ENCODE results near the gene ZNF776. TPM values are rescaled to one million over a fixed set of nuclear protein-coding genes. Genes with fewer than 3 reads are reported as not detected.
A peak's percentile ranks its signal among the peaks of the same experiment; 100 is the strongest.

The ZNF776 gene
- total RNA-seq, 1 donor from 2014 or later: 8.8 TPM

DNA sequence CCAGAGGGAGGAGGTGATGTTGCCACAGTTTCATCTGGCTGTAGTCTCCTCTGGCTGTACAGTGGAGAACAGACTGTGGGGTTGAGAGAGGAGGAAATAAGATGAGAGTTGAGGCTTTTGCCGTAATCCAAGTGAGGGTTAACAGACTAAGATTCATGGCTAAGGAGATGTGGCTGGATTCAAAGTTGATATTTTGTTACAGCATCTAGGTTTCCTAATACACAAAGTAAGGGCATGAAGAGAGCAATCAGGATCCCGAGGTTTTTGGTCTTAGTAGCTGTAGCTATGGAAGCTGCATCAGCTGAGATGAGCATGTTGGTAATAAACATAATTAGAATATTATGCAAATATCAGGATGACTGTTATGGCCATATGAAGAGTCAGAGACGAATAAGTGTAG lies 1.4 kb downstream of the ZNF776 start:
- peaks cover 64% of the 10 kb centered on the region for H3K9me3 Mint-ChIP-seq
- intact Hi-C loops (cut with micrococcal nuclease): loop anchor here (5.0 to 10.0 kb wide), 2 partner anchors 116 to 407 kb away; partner anchors contain the start of genes ZNF211 and ZNF329
- H3K27ac Mint-ChIP-seq: no peak overlapping the region
- H3K27me3 Mint-ChIP-seq (ENCODE audit: low read depth): no peaks in the 10 kb centered on the region
- H3K4me1 Mint-ChIP-seq (ENCODE audit: low read depth): peaks cover 6% of the 10 kb centered on the region
- H3K4me3 Mint-ChIP-seq (ENCODE audit: low read depth): peak overlapping the region; percentile 97
- H3K36me3 Mint-ChIP-seq (ENCODE audit: low read depth): peaks cover 67% of the 10 kb centered on the region
- DNase-seq (ENCODE audit: low spot score): no peak

DNA sequence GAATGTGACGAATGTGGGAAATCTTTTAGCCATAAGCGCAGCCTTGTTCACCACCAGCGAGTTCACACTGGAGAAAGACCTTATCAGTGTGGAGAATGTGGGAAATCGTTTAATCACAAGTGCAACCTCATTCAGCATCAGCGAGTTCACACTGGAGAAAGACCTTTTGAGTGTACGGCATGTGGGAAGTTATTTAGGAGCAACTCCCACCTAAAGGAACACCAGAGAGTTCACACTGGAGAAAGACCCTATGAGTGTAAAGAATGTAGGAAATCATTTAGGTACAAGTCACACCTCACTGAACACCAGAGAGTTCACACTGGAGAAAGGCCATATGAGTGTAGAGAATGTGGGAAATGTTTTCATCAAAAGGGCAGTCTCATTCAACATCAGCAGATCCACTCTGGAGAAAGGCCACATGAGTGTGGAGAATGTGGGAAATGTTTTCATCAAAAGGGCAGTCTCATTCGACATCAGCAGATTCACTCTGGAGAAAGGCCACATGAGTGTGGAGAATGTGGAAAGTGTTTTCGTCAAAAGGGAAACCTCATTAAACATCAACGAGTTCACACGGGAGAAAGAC lies 7.6 kb downstream of the ZNF776 start:
- H3K4me1 Mint-ChIP-seq (ENCODE audit: low read depth): no peaks in the 10 kb centered on the region
- H3K27ac Mint-ChIP-seq: no peak overlapping the region
- no peaks in the 10 kb centered on the region for H3K27me3 Mint-ChIP-seq (ENCODE audit: low read depth)
- intact Hi-C loops (cut with micrococcal nuclease): no loop called here
- H3K4me3 Mint-ChIP-seq (ENCODE audit: low read depth): no peak overlapping the region
- no peak for DNase-seq (ENCODE audit: low spot score)
- H3K36me3 Mint-ChIP-seq (ENCODE audit: low read depth): peaks cover 99% of the 10 kb centered on the region
- H3K9me3 Mint-ChIP-seq: peaks cover 91% of the 10 kb centered on the region

DNA sequence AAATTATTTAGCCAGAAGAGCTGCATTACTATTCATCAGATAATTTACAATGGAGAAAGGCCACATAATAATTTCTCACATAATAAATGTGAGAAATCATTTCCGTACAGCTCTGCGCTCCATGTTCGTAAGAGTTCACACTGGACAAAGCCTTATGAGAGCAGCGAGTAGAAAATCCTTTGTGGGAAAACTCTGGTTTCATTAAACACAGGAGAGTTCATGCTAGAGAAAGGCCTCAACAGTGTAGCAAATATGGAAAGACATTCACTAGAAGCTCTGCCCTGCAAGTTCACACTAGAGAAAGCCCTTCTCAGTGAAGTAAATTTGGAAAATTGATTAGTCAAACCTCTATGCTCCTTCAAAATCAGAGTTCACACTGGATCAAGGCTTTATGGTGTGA lies 8.4 kb downstream of the ZNF776 start:
- intact Hi-C loops (cut with micrococcal nuclease): no loop called here
- Mint-ChIP-seq H3K27me3 (ENCODE audit: low read depth) (no peaks in the 10 kb centered on the region), H3K4me1 (ENCODE audit: low read depth) (no peaks in the 10 kb centered on the region), H3K27ac (no peak overlapping the region), H3K4me3 (ENCODE audit: low read depth) (no peak overlapping the region), H3K36me3 (ENCODE audit: low read depth) (peaks cover 98% of the 10 kb centered on the region), H3K9me3 (peaks cover 90% of the 10 kb centered on the region)
- DNase-seq (ENCODE audit: low spot score): no peak

DNA sequence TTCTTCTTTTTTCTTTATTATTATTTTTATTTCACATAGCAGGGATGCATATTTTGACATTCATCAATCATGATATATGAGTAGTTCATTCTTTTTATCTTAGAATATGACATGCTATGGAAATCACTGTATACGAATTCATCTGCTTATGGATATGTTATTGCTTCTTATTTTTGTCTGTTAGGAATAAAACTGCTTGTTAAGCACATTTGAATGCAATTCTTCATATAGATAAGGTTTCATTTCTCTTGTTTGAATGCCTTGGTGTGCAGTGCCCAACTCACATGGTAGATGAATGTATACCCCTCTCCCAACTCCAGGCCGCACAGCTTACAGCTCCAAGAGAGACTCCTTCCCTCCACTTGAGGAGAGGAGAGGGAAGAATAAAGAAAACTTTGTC lies 11.3 kb downstream of the ZNF776 start:
- Mint-ChIP-seq H3K36me3 (ENCODE audit: low read depth) (peaks cover 86% of the 10 kb centered on the region), H3K27ac (no peak overlapping the region), H3K9me3 (peaks cover 82% of the 10 kb centered on the region), H3K27me3 (ENCODE audit: low read depth) (no peaks in the 10 kb centered on the region), H3K4me3 (ENCODE audit: low read depth) (no peak overlapping the region), H3K4me1 (ENCODE audit: low read depth) (no peaks in the 10 kb centered on the region)
- intact Hi-C loops (cut with micrococcal nuclease): no loop called here
- DNase-seq (ENCODE audit: low spot score): no peak

DNA sequence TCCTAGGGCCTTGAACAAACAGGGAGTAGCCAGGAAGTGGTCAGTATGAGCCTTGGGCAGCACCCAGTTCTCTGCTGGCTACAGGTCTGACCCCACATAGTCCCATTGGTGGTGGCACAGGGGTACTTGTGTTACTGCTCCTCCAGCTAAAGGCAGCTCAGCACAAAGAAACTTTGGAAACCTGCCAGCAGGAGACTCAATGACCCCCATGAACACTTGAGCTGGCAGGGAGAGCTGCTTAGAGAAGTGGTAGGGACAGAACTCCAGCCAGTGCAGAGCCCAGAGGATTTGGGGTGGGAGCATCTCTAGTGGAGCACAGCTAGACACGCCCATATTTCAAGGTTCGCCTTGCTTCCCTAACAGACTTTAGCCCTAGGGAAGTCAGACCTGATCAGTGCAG lies 12.5 kb downstream of the ZNF776 start:
- Mint-ChIP-seq H3K27ac (no peak overlapping the region), H3K27me3 (ENCODE audit: low read depth) (no peaks in the 10 kb centered on the region), H3K36me3 (ENCODE audit: low read depth) (peaks cover 83% of the 10 kb centered on the region), H3K9me3 (peaks cover 75% of the 10 kb centered on the region), H3K4me1 (ENCODE audit: low read depth) (no peaks in the 10 kb centered on the region), H3K4me3 (ENCODE audit: low read depth) (no peak overlapping the region)
- no peak for DNase-seq (ENCODE audit: low spot score)
- intact Hi-C loops (cut with micrococcal nuclease): no loop called here

- intact Hi-C loops (cut with micrococcal nuclease): loop anchor here (1.0 to 2.0 kb wide), 3 partner anchors 23 to 45 kb away; partner anchors contain the start of genes ZNF552, ZNF671 and ZNF776
- Mint-ChIP-seq H3K9me3 (peaks cover 64% of the 10 kb centered on the region), H3K27me3 (ENCODE audit: low read depth) (no peaks in the 10 kb centered on the region), H3K36me3 (ENCODE audit: low read depth) (peaks cover 63% of the 10 kb centered on the region), H3K4me1 (ENCODE audit: low read depth) (peaks cover 8% of the 10 kb centered on the region), H3K4me3 (ENCODE audit: low read depth) (peak within 1 kb of the TSS; percentile 89), H3K27ac (peak within 1 kb of the TSS; percentile 85)
- peak; percentile 82 for DNase-seq (ENCODE audit: low spot score)
These were observed 22.9 kb downstream of the ZNF776 start, which contains the start of gene ZNF586 for GRCh38 chr19:57769345-57770131. Gene ZNF586, plus strand, starts transcription at chr19:57769676. Its CDS starts 167 bp downstream, at chr19:57769843.

GRCh38 chr19:57771417-57771816 lies 24.8 kb downstream of the ZNF776 start:
- Mint-ChIP-seq H3K27me3 (ENCODE audit: low read depth) (no peaks in the 10 kb centered on the region), H3K4me1 (ENCODE audit: low read depth) (peaks cover 8% of the 10 kb centered on the region), H3K9me3 (peaks cover 64% of the 10 kb centered on the region), H3K36me3 (ENCODE audit: low read depth) (peaks cover 81% of the 10 kb centered on the region), H3K4me3 (ENCODE audit: low read depth) (no peak overlapping the region), H3K27ac (no peak overlapping the region)
- no peak for DNase-seq (ENCODE audit: low spot score)
- intact Hi-C loops (cut with micrococcal nuclease): no loop called here

DNA sequence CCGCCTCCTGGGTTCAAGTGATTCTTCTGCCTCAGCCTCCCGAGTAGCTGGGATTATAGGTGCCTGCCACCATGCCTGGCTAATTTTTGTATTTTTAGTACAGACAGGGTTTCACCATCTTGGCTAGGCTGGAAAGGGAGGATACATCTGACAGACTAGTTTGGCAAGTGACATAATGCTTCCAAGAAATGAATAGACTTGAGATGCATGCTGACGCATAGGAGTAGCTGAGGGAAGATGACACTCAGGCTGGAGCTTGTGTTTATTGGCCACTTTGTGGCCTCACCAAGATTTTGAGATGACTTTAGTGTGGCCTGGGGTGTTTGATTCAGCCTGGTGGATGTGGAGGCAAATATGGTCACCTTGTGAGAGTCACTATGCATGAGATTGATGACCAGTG lies 26.9 kb downstream of the ZNF776 start:
- intact Hi-C loops (cut with micrococcal nuclease): no loop called here
- peaks cover 70% of the 10 kb centered on the region for H3K9me3 Mint-ChIP-seq
- H3K27ac Mint-ChIP-seq: no peak overlapping the region
- no peak for DNase-seq (ENCODE audit: low spot score)
- H3K4me1 Mint-ChIP-seq (ENCODE audit: low read depth): peaks cover 8% of the 10 kb centered on the region
- H3K27me3 Mint-ChIP-seq (ENCODE audit: low read depth): no peaks in the 10 kb centered on the region
- H3K4me3 Mint-ChIP-seq (ENCODE audit: low read depth): no peak overlapping the region
- peaks cover 90% of the 10 kb centered on the region for H3K36me3 Mint-ChIP-seq (ENCODE audit: low read depth)

DNA sequence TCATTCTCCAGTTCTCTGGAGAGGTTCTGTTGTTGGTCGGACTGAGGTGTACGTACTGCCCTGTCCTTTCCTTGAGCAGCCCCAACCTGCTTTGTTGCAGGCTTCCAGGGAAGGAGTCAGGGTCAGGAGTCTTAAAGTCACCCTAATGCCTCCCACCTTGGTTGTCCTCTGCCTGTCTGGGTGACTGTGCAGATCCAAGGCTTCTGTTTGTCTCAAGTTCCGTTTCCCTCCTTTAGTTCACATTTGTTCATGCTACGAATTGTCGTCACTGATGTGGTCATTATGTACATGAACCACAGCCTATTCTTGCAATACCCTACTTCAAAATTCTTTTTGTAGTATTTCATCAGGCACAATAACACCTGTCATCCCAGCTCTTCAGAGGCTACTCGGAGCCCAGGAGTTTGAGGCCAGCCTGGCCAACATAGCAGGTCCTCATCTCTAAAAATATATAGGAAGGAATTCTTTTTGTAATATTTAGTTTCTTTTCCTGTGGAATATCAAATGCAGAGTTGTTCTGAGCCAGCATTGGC lies 30.2 kb downstream of the ZNF776 start:
- Mint-ChIP-seq H3K4me3 (ENCODE audit: low read depth) (no peak overlapping the region), H3K9me3 (peaks cover 74% of the 10 kb centered on the region), H3K4me1 (ENCODE audit: low read depth) (no peaks in the 10 kb centered on the region), H3K27me3 (ENCODE audit: low read depth) (no peaks in the 10 kb centered on the region), H3K27ac (no peak overlapping the region), H3K36me3 (ENCODE audit: low read depth) (peaks cover 91% of the 10 kb centered on the region)
- DNase-seq (ENCODE audit: low spot score): no peak
- intact Hi-C loops (cut with micrococcal nuclease): no loop called here

DNA sequence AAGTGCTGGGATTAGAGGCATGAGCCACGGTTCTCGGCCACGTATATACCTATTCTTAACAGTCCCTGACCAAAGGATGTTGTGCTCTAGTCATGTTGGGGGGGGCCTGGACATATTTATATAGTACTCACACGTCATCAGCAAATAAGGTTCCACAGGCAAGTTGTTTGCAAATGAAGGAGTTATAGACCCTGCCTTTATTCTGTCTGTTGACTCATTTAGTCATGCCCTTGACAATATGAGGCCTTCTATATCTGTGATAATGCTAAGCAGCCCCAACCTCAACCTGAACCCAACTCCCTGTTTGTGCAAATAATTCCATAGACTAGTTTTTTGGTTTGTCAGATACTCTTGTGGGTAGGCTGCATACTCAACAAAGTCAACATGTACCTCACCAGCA lies 31.7 kb downstream of the ZNF776 start:
- no peaks in the 10 kb centered on the region for H3K27me3 Mint-ChIP-seq (ENCODE audit: low read depth)
- no peak overlapping the region for H3K27ac Mint-ChIP-seq
- no peak for DNase-seq (ENCODE audit: low spot score)
- H3K9me3 Mint-ChIP-seq: peaks cover 62% of the 10 kb centered on the region
- no peak overlapping the region for H3K4me3 Mint-ChIP-seq (ENCODE audit: low read depth)
- H3K36me3 Mint-ChIP-seq (ENCODE audit: low read depth): peaks cover 81% of the 10 kb centered on the region
- intact Hi-C loops (cut with micrococcal nuclease): no loop called here
- no peaks in the 10 kb centered on the region for H3K4me1 Mint-ChIP-seq (ENCODE audit: low read depth)

- Mint-ChIP-seq H3K4me3 (ENCODE audit: low read depth) (no peak overlapping the region), H3K27me3 (ENCODE audit: low read depth) (no peaks in the 10 kb centered on the region), H3K36me3 (ENCODE audit: low read depth) (peaks cover 77% of the 10 kb centered on the region), H3K9me3 (peaks cover 56% of the 10 kb centered on the region), H3K27ac (no peak overlapping the region), H3K4me1 (ENCODE audit: low read depth) (no peaks in the 10 kb centered on the region)
- DNase-seq (ENCODE audit: low spot score): no peak
- intact Hi-C loops (cut with micrococcal nuclease): no loop called here
These were observed 32.7 kb downstream of the ZNF776 start for GRCh38 chr19:57779220-57779845.

DNA sequence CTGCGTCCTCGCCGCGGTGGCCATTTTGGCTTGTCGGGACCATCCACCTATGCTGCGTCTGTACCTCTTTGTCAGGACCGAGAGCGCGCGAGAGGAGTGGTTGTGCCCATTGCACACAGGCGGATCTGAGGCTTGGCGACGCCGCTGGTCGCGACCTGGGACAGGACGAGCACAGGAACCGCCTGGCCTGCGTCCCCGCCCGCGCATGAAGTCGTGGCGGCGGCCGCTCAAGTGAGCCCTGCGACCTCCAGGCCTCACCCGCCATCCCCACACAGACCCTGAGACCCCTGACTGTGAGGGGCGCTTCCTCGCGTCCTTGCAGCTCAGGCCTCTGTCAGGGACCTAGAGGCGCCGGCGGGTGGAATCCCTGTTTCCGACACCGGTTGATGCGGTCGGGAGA lies 39.7 kb downstream of the ZNF776 start:
- H3K9me3 Mint-ChIP-seq: peaks cover 55% of the 10 kb centered on the region
- DNase-seq (ENCODE audit: low spot score): no peak
- H3K27ac Mint-ChIP-seq: no peak overlapping the region
- H3K4me3 Mint-ChIP-seq (ENCODE audit: low read depth): no peak overlapping the region
- intact Hi-C loops (cut with micrococcal nuclease): no loop called here
- H3K4me1 Mint-ChIP-seq (ENCODE audit: low read depth): no peaks in the 10 kb centered on the region
- peaks cover 67% of the 10 kb centered on the region for H3K36me3 Mint-ChIP-seq (ENCODE audit: low read depth)
- H3K27me3 Mint-ChIP-seq (ENCODE audit: low read depth): no peaks in the 10 kb centered on the region

DNA sequence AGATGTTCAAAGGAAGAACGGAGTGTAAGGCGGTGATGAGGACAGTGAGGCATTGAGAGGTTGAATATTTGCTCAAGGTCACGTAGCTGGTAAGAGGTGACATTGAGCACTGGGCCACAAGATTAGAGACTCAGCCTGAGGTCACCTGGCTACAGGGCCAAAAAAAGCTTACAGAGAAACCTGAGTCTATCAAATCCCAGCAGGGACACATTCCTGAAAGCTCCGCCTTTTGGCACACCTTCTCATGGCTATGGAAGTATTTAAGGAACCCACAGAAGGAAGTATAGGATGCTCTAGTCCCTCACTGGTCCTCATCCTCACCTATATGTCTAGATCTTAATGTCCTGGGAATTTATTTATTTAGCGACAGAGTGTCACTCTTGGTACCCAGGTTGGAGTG lies 40.3 kb downstream of the ZNF776 start:
- Mint-ChIP-seq H3K27ac (no peak overlapping the region), H3K36me3 (ENCODE audit: low read depth) (peaks cover 68% of the 10 kb centered on the region), H3K4me3 (ENCODE audit: low read depth) (no peak overlapping the region), H3K27me3 (ENCODE audit: low read depth) (no peaks in the 10 kb centered on the region), H3K4me1 (ENCODE audit: low read depth) (no peaks in the 10 kb centered on the region), H3K9me3 (peaks cover 54% of the 10 kb centered on the region)
- no peak for DNase-seq (ENCODE audit: low spot score)
- intact Hi-C loops (cut with micrococcal nuclease): no loop called here

All from activated T-helper 2 cell treated with anti-CD3 and anti-CD28 coated beads, Interferon-gamma antibody, Interleukin-2, Interleukin-4, amounts not matched to agents 10 μg/mL and 5 μg/mL and 100 μg/mL, durations not matched to agents 14 hours and 24 hours and 36 hours (primary cell).